Upper lobe of right lung (tissue), 1 donor: ENCODE measurements around the gene PSME1. TPM values are rescaled to one million over a fixed set of nuclear protein-coding genes. Genes with fewer than 3 reads are reported as not detected.

Experiments used
- ATAC-seq: fragments of 200-7000 bp; cut with Tn5 transposase; one replicate; pipeline ENCODE4 v1.9.1; 2020; ENCODE audit warnings: mild to moderate bottlenecking, moderate library complexity
- DNase-seq: peaks from one replicate; pipeline ENCODE4 v3.0.0-alpha.2; 2020
- H3K27ac ChIP-seq: fragments of 200-600 bp; one replicate; pipeline ENCODE4 v1.8.0; 2022
- H3K27me3 ChIP-seq: fragments of 200-600 bp; one replicate; pipeline ENCODE4 v1.8.0; 2022; ENCODE audit warnings: mild to moderate bottlenecking
- H3K36me3 ChIP-seq: fragments of 200-600 bp; one replicate; pipeline ENCODE4 v1.8.0; 2022
- H3K4me1 ChIP-seq: fragments of 200-600 bp; one replicate; pipeline ENCODE4 v1.8.0; 2022
- H3K4me3 ChIP-seq: fragments of 200-600 bp; one replicate; pipeline ENCODE4 v1.8.0; 2022; ENCODE audit warnings: mild to moderate bottlenecking
- H3K9me3 ChIP-seq: fragments of 200-600 bp; one replicate; pipeline ENCODE4 v1.8.0; 2022
- CTCF ChIP-seq: fragments of 200-600 bp; IDR thresholded peaks from one replicate; pipeline ENCODE4 v1.8.0; 2022; ENCODE audit warnings: antibody characterized with exemption
- intact Hi-C: fragments of 100-400 bp; cut with DNase I; formaldehyde crosslinking; loops from one replicate; pipeline ENCODE4 v1.11.0; 2022
- total RNA-seq: library from RNA; stranded (reverse); fragmentation: NEBNext Ultra II Directional; extraction: Animal tissue kit (Norgen Biotek cat#: 25700); gene quantifications from one replicate; pipeline ENCODE4 v1.2.1, GENCODE V29; 2021
- donor health status: DM: no; HTN: yes; CAD: no; lungs with severe emphysema.

Gene PSME1
- total RNA-seq, 1 donor from 2014 or later, result 171 TPM

DNA sequence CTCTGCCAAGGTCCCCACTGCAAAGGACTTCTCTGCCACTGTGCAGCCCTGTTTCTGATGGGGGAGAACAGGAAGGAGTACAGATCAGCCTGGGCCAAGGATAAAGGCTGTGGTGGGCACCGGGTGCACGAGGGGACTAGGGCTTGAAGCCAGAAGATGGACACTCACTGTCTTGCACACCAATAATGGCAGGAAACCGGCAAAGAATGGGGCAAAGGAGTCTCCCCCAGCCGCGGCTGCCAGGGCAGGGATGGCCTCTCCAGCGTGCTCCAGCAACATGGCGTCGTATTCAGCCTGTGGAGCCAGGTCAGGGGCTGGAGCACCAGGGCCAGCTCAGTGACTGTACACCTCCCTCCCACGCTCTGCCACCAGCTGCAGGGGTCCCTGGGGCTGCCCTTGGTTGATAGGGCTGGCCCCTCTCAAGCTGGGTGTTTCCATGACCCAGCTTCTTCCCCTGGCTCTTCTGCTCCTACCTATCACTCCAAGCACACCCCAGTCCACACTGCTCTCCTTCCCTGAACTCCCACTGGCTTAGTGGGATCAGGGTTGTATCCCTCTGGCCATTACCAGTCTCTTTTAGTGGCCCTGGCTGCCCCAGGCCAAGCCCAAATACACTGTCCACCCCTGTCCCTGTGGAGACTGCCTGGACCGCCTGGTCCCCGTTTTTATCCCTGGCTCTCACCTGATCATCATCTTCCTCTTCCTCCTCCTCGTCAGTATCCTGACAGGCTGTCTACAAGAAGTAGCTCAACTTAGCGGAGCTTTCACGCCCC, 46.3 kb downstream of the PSME1 start:
- Histone ChIP-seq H3K27me3 (no peaks in the 10 kb centered on the region), H3K4me3 (no peak overlapping the region), H3K4me1 (no peaks in the 10 kb centered on the region), H3K27ac (no peak overlapping the region), H3K9me3 (no peaks in the 10 kb centered on the region), H3K36me3 (peaks cover 94% of the 10 kb centered on the region)
- intact Hi-C loops, result no loop called here
- TF ChIP-seq CTCF, result no peak
- ATAC-seq (no peak), DNase-seq (no peak)

DNA sequence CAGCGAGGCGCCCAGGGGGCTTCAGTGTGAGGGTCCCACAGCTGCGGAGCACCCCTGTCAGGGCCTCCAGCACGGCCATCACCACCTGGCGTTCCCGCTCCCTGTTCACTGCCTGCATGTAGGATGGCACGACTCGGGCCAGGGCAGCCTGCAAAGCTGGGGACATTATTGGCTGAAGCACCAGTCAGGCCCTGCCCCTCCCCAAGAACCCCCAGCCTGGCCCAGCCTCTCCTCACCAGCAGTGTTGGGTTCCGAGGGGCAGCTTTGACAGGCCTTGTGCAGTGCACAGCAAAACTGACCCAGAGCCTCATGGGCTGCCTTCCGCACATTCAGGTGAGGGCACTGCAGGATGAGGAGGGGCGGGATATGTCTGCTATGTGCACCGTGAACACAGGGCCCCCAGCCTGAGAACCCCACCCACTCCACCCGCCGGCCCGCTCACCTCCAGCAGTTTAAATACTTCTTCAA, 47.1 kb downstream of the PSME1 start:
- Histone ChIP-seq H3K27ac (no peak overlapping the region), H3K4me3 (no peak overlapping the region), H3K9me3 (no peaks in the 10 kb centered on the region), H3K27me3 (no peaks in the 10 kb centered on the region), H3K4me1 (peaks cover 7% of the 10 kb centered on the region), H3K36me3 (peaks cover 86% of the 10 kb centered on the region)
- intact Hi-C loops, result no loop called here
- no peak for TF ChIP-seq CTCF
- no peak for ATAC-seq
- no peak for DNase-seq

DNA sequence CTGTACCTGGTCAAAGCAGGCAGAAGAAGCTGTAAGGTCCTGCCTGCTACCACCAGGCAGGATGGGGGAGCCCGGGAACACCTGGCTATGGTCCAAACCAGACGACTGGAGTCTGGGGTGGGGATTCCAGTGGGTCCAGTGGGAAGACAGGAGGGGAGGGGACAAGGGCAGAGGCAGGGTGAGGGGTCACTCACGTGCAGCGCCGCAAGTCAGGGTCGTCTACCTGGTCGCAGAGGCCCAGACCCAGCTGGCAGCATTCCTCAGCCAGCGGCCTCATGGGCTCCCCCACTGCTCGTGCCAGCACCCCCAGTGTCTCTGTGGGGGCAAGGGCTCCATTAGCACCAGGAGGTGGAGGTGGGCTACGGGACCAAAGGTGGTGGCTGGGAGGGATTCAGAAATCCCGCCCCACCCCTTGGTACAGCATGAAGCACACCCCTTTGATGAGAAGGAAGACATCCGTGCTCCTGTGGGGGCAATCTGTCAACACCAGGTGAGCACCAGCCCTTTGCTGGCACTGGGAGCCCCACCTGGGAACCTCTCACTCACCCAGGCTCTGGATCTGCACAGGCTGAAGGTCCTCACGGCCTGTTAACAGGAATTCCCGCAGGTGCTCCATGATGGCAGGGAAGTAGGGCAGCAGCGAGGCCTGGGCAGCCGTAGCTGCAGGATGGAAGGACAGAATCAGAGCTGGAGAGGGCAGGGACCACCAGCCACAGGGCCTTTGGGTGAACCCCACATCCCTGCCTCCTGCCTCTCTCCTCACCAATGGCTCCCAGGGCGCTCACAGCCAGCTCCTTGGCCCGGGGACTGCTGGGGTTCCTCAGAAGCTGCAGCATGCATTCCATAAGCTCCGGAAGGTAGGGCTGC, 48.3 kb downstream of the PSME1 start:
- intact Hi-C loops, result no loop called here
- Histone ChIP-seq H3K27me3 (no peaks in the 10 kb centered on the region), H3K4me1 (peaks cover 15% of the 10 kb centered on the region), H3K36me3 (peaks cover 73% of the 10 kb centered on the region), H3K27ac (no peak overlapping the region), H3K4me3 (no peak overlapping the region), H3K9me3 (no peaks in the 10 kb centered on the region)
- ATAC-seq, result no peak
- DNase-seq, result no peak
- no peak for TF ChIP-seq CTCF

DNA sequence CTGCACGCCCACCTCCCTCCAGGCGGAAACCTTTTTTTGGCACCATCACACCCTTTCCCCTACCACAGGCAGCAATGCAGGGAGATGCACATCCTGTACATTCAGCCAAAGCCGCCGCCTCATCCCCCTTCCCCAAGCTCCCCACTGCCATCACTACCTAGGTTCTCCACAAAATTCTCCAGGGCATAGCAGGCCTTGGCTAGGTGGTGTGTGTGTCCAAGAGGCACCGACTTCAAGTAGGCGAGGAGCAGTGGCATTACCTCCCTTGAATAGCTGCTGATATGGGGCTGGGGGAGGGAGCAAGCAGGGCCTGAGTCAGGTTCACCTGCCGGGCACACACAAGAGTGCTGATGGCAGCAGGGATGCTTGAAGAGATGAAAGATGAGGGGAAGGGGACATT, 49.0 kb downstream of the PSME1 start:
- Histone ChIP-seq H3K27ac (no peak overlapping the region), H3K9me3 (no peaks in the 10 kb centered on the region), H3K36me3 (peaks cover 66% of the 10 kb centered on the region), H3K4me3 (no peak overlapping the region), H3K4me1 (peaks cover 17% of the 10 kb centered on the region), H3K27me3 (no peaks in the 10 kb centered on the region)
- DNase-seq (no peak), ATAC-seq (no peak)
- intact Hi-C loops, result no loop called here
- TF ChIP-seq CTCF, result no peak

GRCh38 chr14:24185741-24186140, 49.7 kb downstream of the PSME1 start:
- Histone ChIP-seq H3K27ac (no peak overlapping the region), H3K4me3 (no peak overlapping the region), H3K4me1 (peaks cover 17% of the 10 kb centered on the region), H3K36me3 (peaks cover 59% of the 10 kb centered on the region), H3K9me3 (no peaks in the 10 kb centered on the region), H3K27me3 (no peaks in the 10 kb centered on the region)
- TF ChIP-seq CTCF, result no peak
- ATAC-seq (no peak), DNase-seq (no peak)
- intact Hi-C loops, result no loop called here
